ENCODE data around the gene RMRP. TPM values are rescaled to one million over a fixed set of nuclear protein-coding genes. Genes with fewer than 3 reads are reported as not detected.
"Not testable (repeated sequence)": the region's sequence is repeated elsewhere in the genome, so short reads cannot be mapped to it uniquely, and the experiment has no call there.

Gene RMRP
- polyA plus RNA-seq, 3 donors = 1.9 TPM; not detected in 2

GRCh38 chr9:35628389-35628991 lies 29.3 kb downstream of the RMRP start:
- DNase-seq (ENCODE audit: extremely low read depth in 1 of 11, low read depth in 9 of 11, low spot score in 4 of 11) = no peak

- no peak for DNase-seq (ENCODE audit: extremely low read depth in 1 of 11, low read depth in 9 of 11, low spot score in 4 of 11)
Measured at GRCh38 chr9:35627575-35627974, 30.2 kb downstream of the RMRP start.

- DNase-seq (ENCODE audit: extremely low read depth in 1 of 11, low read depth in 9 of 11, low spot score in 4 of 11) = no peak
Measured at GRCh38 chr9:35619800-35620158, 38.0 kb downstream of the RMRP start.

GRCh38 chr9:35618854-35619799 lies 38.7 kb downstream of the RMRP start:
- DNase-seq (ENCODE audit: extremely low read depth in 1 of 11, low read depth in 9 of 11, low spot score in 4 of 11) = no peak

GRCh38 chr9:35618325-35618727 lies 39.5 kb downstream of the RMRP start, which contains the start of gene CD72:
Gene CD72, minus strand, starts transcription at chr9:35618413. Its CDS starts 110 bp downstream, at chr9:35618303.
- no peak for DNase-seq (ENCODE audit: extremely low read depth in 1 of 11, low read depth in 9 of 11, low spot score in 4 of 11)

GRCh38 chr9:35617548-35617947 lies 40.3 kb downstream of the RMRP start:
- DNase-seq (ENCODE audit: extremely low read depth in 1 of 11, low read depth in 9 of 11, low spot score in 4 of 11) = no peak

- peak in 5 of 11 donors; percentile 10 to 56 (median 52) for DNase-seq (ENCODE audit: extremely low read depth in 1 of 11, low read depth in 9 of 11, low spot score in 4 of 11)
Measured at GRCh38 chr9:35616681-35617459, 40.9 kb downstream of the RMRP start.

GRCh38 chr9:35615981-35616680 lies 41.7 kb downstream of the RMRP start:
- no peak for DNase-seq (ENCODE audit: extremely low read depth in 1 of 11, low read depth in 9 of 11, low spot score in 4 of 11)

GRCh38 chr9:35612843-35613242 lies 45.0 kb downstream of the RMRP start:
- DNase-seq (ENCODE audit: extremely low read depth in 1 of 11, low read depth in 9 of 11, low spot score in 4 of 11) = no peak

GRCh38 chr9:35612066-35612465 lies 45.8 kb downstream of the RMRP start:
- DNase-seq (ENCODE audit: extremely low read depth in 1 of 11, low read depth in 9 of 11, low spot score in 4 of 11) = not testable (repeated sequence)

- DNase-seq (ENCODE audit: extremely low read depth in 1 of 11, low read depth in 9 of 11, low spot score in 4 of 11) = no peak
Measured at GRCh38 chr9:35611230-35611797, 46.5 kb downstream of the RMRP start.

- no peak for DNase-seq (ENCODE audit: extremely low read depth in 1 of 11, low read depth in 9 of 11, low spot score in 4 of 11)
Measured at GRCh38 chr9:35609820-35610163, 48.0 kb downstream of the RMRP start.

GRCh38 chr9:35609001-35609819 lies 48.6 kb downstream of the RMRP start:
- DNase-seq (ENCODE audit: extremely low read depth in 1 of 11, low read depth in 9 of 11, low spot score in 4 of 11) = no peak

- no peak for DNase-seq (ENCODE audit: extremely low read depth in 1 of 11, low read depth in 9 of 11, low spot score in 4 of 11)
Measured at GRCh38 chr9:35608221-35608620, 49.6 kb downstream of the RMRP start.

Data from renal cortex interstitium (tissue), 11 donors.